HG03097 (cell line): Measurements from ENCODE around the gene PLEKHG7.
A peak's percentile ranks its signal among the peaks of the same experiment; 100 is the strongest.
"Not testable (repeated sequence)": the region's sequence is repeated elsewhere in the genome, so short reads cannot be mapped to it uniquely, and the experiment has no call there.

Experiments used
- ATAC-seq: cut with Tn5 transposase; IDR thresholded peaks from one replicate; pipeline ENCODE4 v1.9.1; 2021; ENCODE audit not compliant: unreplicated experiment, low FRiP score

The PLEKHG7 gene

DNA sequence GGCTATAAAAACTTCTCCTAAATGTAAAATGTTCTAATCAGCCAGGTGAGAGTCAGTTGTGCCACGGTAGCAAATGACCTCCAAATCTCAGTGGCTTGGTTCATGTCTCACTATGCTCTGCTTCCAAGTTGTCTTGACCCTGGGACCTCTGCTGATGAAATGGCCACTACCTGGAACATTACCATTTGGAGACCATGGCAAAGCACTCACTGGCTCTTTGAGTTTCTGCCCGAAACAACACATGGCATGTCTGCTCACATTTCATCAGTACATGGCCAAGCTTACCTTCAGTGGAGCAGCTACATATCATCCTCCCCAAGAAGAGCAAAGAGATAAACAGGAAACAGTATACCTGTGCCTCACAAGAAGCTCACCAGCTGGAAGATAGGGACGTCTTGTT is 40.2 kb downstream of the PLEKHG7 start:
- no peak for ATAC-seq

DNA sequence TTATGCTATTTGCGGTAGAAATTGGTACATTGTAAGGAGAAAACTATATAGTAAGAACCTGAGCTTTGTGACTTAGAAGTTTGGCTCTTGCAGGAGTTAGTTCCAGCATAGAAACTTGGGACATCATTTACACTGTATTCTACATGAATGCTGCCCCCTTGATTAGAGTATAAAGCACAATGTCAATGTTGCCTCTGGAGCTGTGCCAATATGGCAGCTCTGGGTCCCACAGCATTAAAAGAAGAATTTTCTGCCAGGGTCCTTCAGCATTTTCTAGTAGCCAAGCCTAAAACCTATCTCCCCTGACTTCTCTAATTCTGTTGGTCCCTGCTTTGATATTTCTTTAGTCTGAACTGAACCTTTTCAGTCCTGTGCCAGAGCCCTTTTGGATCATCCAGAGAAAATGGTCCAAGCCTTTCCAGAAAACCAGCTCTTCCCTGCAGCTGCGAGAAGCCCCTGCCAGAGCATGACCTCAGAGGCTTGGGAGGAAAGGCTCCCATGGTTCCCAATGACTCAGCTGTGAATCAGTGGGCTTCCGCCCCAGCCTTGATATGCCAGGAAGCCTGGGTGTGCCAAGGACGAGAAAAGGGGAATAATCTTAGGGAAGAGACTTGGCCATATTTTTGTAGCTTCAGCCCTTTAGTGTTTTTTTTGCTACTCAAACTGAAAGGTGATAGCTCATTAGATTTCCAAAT is 43.2 kb downstream of the PLEKHG7 start:
- no peak for ATAC-seq

DNA sequence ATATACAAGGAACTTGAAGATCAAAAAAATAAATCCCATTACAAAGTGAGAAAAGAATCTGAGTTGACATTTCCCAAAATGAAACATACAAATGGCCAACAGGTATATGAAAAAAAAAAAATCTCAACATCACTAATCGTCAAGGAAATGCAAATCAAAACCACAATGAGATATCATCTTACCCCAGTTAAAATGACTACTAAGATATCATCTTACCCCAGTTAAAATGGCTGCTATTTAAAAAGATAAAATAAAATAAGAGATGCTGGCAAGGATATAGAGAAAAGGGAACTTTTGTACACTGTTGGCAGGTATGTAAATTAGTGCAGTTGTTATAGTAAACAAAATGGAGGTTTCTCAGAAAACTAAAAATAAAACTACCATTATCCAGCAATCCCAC is 44.4 kb downstream of the PLEKHG7 start:
- no peak for ATAC-seq

DNA sequence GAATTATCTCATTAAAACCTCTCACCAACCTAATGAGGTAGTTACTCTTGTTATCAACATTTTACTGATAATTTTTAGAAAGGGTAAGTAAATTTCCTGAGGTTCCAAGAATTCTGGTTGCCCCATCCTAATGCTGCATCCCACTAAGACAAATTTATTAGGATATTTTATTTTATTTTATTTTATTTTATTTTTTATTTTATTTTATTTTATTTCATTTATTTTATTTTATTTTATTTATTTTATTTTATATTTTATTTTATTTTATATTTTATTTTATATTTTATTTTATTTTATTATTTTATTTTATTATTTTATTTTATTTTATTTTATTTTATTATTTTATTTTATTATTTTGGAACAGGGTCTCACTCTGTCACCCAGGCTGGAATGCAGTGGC is 46.9 kb downstream of the PLEKHG7 start:
- not testable (repeated sequence) for ATAC-seq

DNA sequence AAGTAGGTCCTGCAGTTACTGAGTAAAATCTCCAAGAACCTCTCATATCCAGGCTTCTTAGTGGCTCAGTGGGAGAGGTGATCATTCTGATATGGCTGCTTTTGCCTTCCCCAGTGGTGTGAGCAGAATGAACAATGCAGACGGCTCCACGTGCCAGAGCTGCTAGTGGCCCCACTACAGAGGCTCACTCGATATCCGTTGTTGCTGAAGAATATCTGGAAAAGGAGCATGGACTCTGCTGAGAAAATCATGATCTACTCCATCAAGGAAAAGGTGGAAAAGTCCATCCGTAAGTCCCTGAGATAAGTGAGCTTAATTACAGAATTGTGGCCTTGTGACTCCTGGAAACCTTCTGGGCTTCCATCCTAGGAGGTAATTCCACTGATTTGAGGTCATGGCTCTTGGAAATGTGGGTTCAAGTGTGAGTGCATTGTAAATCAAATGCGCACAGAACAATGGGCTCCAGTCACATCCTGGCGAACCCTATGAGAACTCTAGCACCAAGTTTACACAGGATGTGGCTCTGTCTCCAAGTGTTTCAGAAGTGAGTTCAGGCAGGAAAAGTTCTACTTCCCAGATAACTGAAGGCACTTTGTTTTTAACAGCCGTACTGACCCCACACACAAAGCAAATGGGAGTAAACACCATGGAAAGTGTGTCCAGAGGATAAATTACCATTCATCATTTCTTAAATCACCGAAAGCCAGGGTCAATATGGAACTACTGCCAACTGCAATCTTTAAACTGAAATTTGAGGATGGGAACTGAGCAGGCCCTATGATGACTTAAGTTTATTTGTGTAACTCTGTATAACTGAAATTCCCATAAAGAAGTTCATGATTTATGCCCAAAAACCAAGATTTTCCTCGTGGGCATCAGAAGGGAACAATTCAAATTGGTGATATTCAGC is 51.4 kb downstream of the PLEKHG7 start:
- ATAC-seq, result no peak

DNA sequence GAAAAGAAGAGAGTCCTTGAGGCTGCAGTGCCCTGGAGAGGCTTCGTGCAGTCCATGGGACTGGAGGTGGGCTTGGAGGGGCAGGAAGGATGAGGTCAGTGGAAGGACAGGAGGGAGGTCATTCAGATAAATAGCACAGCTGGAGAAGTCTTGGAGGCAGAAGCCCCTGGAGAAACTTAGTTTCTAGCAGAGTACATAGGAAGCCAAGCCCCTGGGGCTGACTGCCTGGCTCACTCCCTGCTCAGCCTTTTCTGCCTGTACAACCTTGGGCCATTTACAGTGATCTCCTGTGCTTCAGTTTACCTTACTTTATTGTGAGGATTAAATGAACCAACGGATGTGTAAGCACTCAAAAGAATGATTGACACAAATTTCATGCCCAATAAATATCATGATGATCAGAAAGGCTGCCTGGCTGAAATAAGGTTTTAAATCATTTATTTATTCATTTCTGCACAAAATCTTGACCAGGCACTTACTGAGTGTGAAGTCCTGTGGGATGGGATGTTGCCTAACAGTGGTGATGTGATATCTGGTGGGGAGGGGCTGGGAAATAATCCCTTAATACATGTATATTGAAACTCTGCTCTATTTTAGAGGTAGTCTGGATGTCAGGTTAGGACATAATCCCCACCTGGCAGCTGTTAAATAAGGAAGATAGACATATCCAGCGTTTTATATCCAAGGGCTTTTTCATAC is 54.3 kb downstream of the PLEKHG7 start:
- ATAC-seq, result no peak

DNA sequence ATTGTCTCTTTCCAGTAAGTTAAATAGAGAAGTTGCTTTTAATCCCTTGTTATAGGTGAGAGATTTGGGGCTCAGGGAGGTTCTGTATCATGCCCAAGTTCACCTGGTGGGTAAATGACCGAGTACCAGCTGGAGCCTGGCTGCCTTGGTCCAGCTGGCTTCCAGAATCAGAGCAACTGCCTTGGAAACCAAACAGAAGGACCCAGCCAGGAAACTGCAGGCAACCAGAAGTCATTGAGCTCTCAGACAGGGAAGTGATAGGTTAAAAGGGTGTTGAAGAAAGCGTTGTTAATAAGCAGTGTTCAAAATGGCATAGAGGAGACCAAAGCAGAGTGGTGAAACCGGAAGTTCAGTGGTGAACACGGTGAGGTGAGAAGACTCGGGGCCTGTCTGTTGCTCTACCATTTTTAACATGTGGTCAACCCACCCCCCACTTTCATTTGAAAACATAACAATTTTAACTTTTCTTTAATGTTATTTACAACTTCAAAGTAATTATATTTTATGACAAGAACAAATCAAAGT is 54.9 kb downstream of the PLEKHG7 start:
- ATAC-seq, result no peak

DNA sequence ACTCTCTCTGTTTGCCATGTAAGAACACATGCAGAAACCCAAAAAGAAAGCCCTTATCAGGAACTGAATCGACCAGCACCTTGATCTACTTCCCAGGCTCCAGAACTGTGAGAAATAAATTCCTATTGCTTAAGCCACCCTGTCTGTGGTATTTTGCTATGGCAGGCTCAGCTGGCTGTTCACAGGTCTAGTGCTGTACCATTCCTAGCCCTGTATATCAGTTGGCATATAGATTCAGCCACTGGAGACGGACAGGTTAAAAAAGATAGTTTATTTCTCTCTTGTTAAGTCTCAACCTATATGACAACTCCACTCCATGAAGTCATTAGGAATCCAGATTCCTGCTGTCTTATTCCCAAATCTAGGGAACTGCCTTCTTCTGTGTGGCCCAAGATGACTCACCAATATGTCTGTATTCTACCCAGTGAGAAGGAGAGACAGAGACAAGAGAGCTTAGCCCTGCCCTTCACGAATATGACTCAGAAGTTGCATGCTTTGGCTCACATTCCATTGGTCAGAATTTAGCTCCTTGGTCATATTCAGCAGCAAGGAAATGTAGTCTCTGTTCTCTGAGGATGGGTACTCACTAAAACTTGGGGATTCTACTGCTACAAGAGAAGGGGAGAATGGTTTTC is 57.0 kb downstream of the PLEKHG7 start:
- no peak for ATAC-seq

DNA sequence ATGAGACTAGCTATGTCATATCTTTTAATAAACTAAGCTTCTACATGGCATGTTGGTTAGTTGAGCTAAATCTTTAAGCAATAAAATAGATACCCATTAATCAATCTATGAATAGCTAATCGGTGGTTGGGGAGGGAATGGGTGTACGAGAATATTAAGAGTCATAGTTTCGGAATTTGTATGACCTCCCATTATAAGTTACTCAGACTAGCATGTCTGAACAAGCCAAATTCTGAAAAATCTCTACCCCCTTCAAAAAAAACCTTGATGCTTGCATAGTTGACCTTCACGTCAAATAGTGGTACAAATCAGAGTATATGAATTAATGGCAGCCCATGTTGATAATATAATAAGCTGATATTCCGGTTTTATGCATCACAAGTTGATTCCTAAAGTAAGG is 60.0 kb downstream of the PLEKHG7 start:
- no peak for ATAC-seq

DNA sequence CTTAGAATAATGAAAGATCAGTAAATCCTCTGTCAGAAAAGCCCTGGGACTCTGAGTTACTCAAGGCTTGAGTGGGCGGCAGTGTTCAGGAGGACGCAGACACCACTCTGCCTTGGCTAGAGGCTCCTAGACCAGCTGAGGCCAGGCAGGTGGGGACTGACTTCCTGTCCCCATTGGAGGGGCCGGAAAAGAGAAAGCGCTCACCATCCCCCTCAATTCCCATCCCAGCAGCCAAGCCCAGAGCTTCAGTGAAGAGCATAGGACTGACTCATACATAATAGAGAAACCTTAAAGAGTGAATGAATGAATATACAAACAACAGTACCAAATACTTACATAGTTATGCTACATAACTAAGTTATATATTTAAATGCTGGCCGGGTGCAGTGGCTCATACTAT is 62.0 kb downstream of the PLEKHG7 start:
- no peak for ATAC-seq

DNA sequence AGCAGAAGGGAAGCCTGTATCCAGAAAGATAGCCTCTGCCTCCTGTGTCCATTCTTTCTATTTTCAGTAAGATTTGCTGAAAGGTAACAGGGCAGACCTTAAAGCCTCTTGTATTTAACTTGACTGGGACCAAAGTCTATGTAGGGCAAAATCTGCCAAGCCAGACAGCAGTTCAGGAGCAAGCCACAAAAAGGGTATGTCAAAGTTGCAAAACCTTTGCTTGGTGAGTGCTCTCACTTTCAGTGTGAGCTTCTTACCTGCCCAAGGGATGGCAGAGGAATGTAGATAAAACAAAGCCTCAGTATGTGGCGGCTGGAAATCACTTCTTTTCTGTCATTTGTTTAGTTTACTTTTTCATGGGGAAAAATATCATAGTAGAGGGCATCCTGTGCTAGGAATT is 63.1 kb downstream of the PLEKHG7 start:
- no peak for ATAC-seq

DNA sequence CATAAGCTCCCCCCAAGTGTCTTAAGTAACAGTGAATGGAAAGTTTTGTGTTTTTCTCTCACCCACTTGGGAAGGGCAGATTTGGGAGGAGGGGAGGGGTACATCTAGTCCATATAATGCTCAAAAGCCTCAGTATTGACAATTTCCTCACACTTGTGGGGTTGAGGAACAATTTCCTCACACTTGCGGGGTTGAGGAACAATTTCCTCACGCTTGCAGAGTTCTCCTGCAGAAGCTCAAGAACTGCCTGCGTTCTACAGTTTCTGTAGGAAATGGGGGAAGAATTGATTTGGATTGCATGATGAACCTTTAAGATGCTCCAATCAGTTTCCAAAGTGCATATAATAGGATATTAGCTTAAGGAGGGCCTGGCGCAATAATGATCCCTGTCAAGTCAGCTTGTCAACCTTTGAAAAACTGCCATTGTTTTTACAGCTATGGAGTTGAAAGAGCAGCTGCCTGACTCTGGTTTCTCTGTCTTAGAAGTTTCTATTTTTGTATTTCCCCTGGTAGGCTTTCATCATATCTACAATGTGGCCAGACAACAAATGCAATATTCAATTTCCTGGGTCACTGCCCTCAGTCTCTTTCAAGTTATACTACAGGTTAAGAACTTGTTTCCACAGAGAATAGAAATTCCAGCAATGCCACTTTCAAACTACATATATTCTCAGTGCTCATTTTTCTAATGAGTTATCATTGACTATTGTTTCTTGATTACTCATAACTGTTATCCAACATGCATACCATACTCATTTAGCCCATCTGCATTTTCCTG is 66.5 kb downstream of the PLEKHG7 start:
- peak; percentile 75 for ATAC-seq

DNA sequence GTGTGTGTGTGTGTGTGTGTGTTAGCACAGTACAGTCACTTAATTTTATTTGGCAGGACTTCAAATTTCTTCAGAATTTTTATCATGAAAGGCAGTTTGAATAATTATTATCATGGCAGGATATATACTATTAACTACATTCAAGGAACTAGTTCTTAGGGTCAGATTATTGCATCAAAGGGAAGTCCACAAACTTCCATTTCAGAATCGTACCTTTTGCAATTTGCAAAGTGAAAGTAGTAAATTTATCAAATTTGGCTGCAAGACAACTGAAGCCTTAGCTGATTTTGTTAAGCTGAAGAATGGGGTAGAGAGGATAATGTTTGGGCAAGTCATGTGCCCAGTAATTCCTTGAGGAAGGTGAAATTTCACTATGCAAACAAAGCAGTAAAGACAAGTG is 68.2 kb downstream of the PLEKHG7 start:
- ATAC-seq, result no peak

DNA sequence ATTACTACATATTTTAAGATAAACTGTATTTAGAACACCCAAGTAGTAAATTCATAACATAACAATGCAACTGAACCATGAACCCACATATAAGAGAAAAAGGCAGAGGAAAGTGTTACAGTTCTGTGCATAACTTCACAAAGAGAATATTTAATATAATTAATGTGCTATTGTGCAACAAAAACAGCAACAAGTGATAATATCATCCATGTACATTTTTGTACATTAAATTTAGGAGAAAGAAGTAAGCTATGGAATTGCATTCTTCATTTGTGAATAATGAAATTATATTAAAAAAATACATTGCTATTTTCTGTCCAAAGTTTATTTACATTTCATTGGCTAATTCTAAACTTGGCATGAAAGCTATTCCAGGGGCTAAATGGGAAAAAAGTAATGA is 72.6 kb downstream of the PLEKHG7 start:
- ATAC-seq, result no peak

DNA sequence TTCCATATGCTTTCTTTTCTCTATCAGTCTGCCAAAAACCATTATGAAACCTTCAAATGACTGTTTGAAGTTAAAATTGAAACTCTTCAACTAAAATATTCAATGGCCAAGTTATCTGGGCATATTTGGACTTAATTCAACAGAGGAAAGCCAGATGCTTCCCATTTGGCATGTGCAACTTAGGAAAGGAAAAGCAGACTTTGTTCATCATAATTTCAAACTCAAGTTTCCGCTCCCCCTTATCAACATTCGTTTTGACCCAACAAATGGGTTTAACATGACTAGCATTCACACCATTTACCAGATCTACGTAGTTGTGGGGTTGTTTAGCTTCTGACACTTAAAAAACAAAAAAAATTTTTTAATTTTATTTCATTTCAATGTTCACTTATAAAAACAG is 75.7 kb downstream of the PLEKHG7 start:
- no peak for ATAC-seq

DNA sequence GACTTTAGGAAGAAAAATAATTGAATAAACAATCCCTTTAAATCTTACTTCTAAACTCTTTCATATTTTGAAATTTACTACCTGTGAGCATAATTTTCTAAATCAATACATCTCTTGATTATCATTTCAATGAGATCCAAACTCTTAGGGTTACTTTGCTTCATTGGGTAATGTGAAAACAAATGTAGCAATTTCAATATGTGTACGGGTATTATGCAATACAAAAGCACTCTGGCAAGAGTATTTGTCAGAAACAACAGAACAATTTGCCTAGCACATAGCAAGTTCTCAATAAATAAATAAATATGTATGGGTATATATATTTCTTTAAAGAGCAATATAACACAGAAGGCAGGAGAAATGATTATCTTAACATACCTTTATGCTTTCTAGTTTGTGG is 77.1 kb downstream of the PLEKHG7 start:
- no peak for ATAC-seq

DNA sequence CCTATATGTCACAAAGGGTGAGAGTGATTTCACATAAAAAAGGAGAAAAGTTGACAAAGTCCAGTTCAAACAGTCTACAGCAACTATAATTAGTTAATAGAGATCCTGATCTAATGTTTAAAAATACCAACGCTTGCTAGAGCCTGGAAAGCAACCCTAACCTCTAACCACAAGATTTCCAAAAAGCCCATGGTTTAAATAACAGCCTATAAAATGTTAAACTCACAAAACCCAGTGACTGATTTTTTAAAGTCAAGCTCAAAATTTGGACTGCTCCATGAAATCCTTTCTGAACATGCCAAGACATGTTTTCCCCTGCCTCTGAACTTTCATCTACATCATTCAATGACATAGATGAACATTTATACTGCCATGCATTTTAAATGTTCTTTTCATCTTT is 81.6 kb downstream of the PLEKHG7 start:
- no peak for ATAC-seq

DNA sequence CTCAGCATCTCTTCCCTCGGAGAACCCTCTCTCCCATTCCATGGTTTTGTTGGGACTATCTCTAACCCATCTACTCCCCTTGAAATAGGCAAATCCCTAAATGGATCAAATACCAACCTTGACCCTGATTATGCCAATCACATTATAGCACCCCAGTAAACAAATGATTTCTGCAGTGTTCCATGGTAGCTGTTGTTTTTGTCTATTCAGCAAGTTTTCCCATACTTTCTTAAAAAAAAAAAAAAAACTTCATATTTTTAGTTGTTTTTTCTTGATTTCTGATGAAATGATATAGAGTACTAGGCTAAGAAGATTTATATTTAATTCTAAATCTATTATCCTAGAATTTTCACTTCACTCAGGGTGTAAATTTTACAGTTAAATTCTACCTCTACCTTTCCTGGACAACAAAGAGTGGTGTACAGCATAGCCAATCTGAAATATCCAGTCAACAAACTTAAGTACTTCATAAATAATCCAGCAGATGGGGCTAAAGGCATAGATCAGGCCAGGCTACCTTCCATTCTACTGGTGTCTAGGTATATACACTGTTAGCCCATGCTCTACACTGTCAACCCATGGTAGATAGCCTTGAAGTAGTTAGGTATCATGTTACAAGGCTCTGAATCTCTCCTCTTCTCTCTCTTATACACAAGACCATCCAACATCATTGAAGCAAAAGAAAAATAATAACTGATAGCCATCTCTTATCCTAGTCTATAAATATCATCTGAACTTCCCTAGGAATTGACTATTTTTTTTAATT is 82.2 kb downstream of the PLEKHG7 start:
- peak; percentile 91 for ATAC-seq

DNA sequence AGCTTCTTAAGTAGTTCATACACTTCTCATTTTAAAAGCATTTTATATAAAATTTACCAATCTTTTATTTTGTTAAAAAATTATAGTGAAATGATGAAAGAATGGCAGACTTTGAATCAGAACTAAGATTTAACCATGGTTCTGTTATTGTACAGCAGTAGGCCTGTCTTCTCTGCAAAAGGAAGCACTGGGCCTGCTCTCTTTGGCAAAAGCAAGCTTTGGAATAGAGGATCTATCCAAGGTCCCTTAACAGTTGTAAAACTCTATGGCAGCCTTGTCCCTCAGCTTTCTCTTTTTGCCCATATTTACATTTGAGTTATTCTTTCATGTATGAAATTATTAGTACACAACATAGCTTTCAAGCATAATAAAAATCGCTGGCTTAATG is 82.8 kb downstream of the PLEKHG7 start:
- ATAC-seq, result no peak
